GM21576 (cell line): ENCODE data around the gene ANTXR1.

Source experiments
- ATAC-seq: cut with Tn5 transposase; IDR thresholded peaks from one replicate; pipeline ENCODE4 v1.9.1; 2021; ENCODE audit warnings: mild to moderate bottlenecking, moderate library complexity; ENCODE audit not compliant: unreplicated experiment

The ANTXR1 gene

GRCh38 chr2:69067026-69067630, 54.1 kb downstream of the ANTXR1 start:
- ATAC-seq, result no peak

- ATAC-seq, result no peak
Measured at GRCh38 chr2:69067866-69068265, 54.9 kb downstream of the ANTXR1 start.

- no peak for ATAC-seq
Measured at GRCh38 chr2:69070969-69071368, 58.0 kb downstream of the ANTXR1 start.

- ATAC-seq, result no peak
Measured at GRCh38 chr2:69073928-69074570, 61.1 kb downstream of the ANTXR1 start.

GRCh38 chr2:69074918-69075317, 61.9 kb downstream of the ANTXR1 start:
- no peak for ATAC-seq

GRCh38 chr2:69075486-69075885, 62.5 kb downstream of the ANTXR1 start:
- ATAC-seq, result no peak

- ATAC-seq, result no peak
Measured at GRCh38 chr2:69076601-69077000, 63.6 kb downstream of the ANTXR1 start.

GRCh38 chr2:69077252-69077950, 64.4 kb downstream of the ANTXR1 start:
- ATAC-seq, result no peak

- no peak for ATAC-seq
Measured at GRCh38 chr2:69080071-69080470, 67.1 kb downstream of the ANTXR1 start.

GRCh38 chr2:69081001-69081580, 68.1 kb downstream of the ANTXR1 start:
- no peak for ATAC-seq

GRCh38 chr2:69081757-69082156, 68.8 kb downstream of the ANTXR1 start:
- no peak for ATAC-seq

- no peak for ATAC-seq
Measured at GRCh38 chr2:69082430-69082997, 69.5 kb downstream of the ANTXR1 start.

- no peak for ATAC-seq
Measured at GRCh38 chr2:69083235-69083748, 70.3 kb downstream of the ANTXR1 start.

GRCh38 chr2:69084492-69084891, 71.5 kb downstream of the ANTXR1 start:
- no peak for ATAC-seq

GRCh38 chr2:69086466-69086865, 73.5 kb downstream of the ANTXR1 start:
- ATAC-seq, result no peak

- ATAC-seq, result no peak
Measured at GRCh38 chr2:69087211-69087911, 74.4 kb downstream of the ANTXR1 start.

GRCh38 chr2:69087912-69088240, 74.9 kb downstream of the ANTXR1 start:
- no peak for ATAC-seq

GRCh38 chr2:69088466-69088865, 75.5 kb downstream of the ANTXR1 start:
- no peak for ATAC-seq

- ATAC-seq, result no peak
Measured at GRCh38 chr2:69089266-69089665, 76.3 kb downstream of the ANTXR1 start.

- no peak for ATAC-seq
Measured at GRCh38 chr2:69089998-69090397, 77.0 kb downstream of the ANTXR1 start.

GRCh38 chr2:69090820-69091219, 77.8 kb downstream of the ANTXR1 start:
- no peak for ATAC-seq
